A549 (cell line): ENCODE data around the gene SPPL3. TPM values are rescaled to one million over a fixed set of nuclear protein-coding genes. Genes with fewer than 3 reads are reported as not detected.
A peak's percentile ranks its signal among the peaks of the same experiment; 100 is the strongest.

ENCODE experiments used
- ATAC-seq, 2 experiments: fragments of 200-7000 bp in 1 of 2; fragments of >200 bp in 1 of 2; cut with Nextera tagmentation in 1 of 2; cut with Tn5 transposase in 1 of 2; 3 replicates each; pipeline versions ENCODE4 v1.8.0 to v1.9.1; 2018 to 2020; ENCODE audit warnings: mild to moderate bottlenecking in 1 of 2, moderate library complexity in 1 of 2
- CTCF ChIA-PET: fragments of 300-600 bp; sonication (Branson Sonifier 250); formaldehyde crosslinking; extraction: SDS; loops from one replicate; lab custom pipeline; 2021; ENCODE audit warnings: antibody characterized with exemption, inconsistent platforms; lab: Yijun Ruan, JAX
- POLR2A ChIA-PET: fragments of 350-600 bp; formaldehyde crosslinking; extraction: SDS; loops from one replicate; lab custom pipeline; 2021; ENCODE audit warnings: antibody characterized with exemption, inconsistent platforms; lab: Yijun Ruan, JAX
- DNase-seq, 2 experiments: peaks; one replicate each; pipeline versions ENCODE4 v3.0.0 to v3.0.0-alpha.2; 2011 to 2016; ENCODE audit warnings: low read depth in 1 of 2, low spot score in 1 of 2
- FAIRE-seq: peaks from 2 replicates; lab custom pipeline; 2011; peaks lifted over from hg19 to GRCh38; lab: Jason Lieb, UNC
- H3K27ac ChIP-seq, 2 experiments: fragments of >200 bp; sonication (Bioruptor Twin); formaldehyde crosslinking; 3 replicates each; pipeline ENCODE4 v1.5.1; 2016 to 2017
- H3K4me1 ChIP-seq: fragments of >200 bp; sonication (Bioruptor Twin); formaldehyde crosslinking; 3 replicates; pipeline ENCODE4 v1.6.1; 2016
- H3K4me2 ChIP-seq: fragments of >200 bp; sonication (Bioruptor Twin); formaldehyde crosslinking; 3 replicates; pipeline ENCODE4 v1.6.1; 2016
- H3K4me3 ChIP-seq: fragments of >200 bp; sonication (Bioruptor Twin); formaldehyde crosslinking; 3 replicates; pipeline ENCODE4 v1.5.1; 2016
- H3K9me3 ChIP-seq: fragments of >200 bp; sonication (Bioruptor Twin); formaldehyde crosslinking; 3 replicates; pipeline ENCODE4 v1.6.1; 2016
- BCL3 ChIP-seq: fragments of >200 bp; sonication (Bioruptor Twin); formaldehyde crosslinking; IDR thresholded peaks from 3 replicates; pipeline ENCODE4 v1.6.1; 2016
- CBX2 ChIP-seq: fragments of 200-600 bp; sonication (generic); IDR thresholded peaks from 2 replicates; pipeline ENCODE4 v1.6.1; 2016; ENCODE audit warnings: low read depth, mild to moderate bottlenecking, borderline replicate concordance
- CTCF ChIP-seq: fragments of >200 bp; sonication (Bioruptor Twin); formaldehyde crosslinking; IDR thresholded peaks from 3 replicates; pipeline ENCODE4 v1.5.1; 2016
- ELK1 ChIP-seq: fragments of 150-350 bp; IDR thresholded peaks from 2 replicates; pipeline ENCODE4 v1.6.1; 2014; ENCODE audit warnings: low read depth, mild to moderate bottlenecking, low read length
- EP300 ChIP-seq, 2 experiments: fragments of >200 bp; sonication (Bioruptor Twin); formaldehyde crosslinking; IDR thresholded peaks; 2 replicates in 1 of 2; 3 replicates in 1 of 2; pipeline ENCODE4 v1.6.1; 2016 to 2017
- GATA3 ChIP-seq: IDR thresholded peaks from 2 replicates; pipeline ENCODE4 v1.6.1; 2012; ENCODE audit warnings: borderline replicate concordance
- HES2 ChIP-seq: fragments of >200 bp; sonication (Bioruptor Twin); formaldehyde crosslinking; IDR thresholded peaks from 2 replicates; pipeline ENCODE4 v1.6.1; 2016
- HMGXB4 ChIP-seq: fragments of 250-450 bp; sonication (Bioruptor Pico); IDR thresholded peaks from 2 replicates; pipeline ENCODE4 v1.5.0; 2021; ENCODE audit warnings: mild to moderate bottlenecking, moderate library complexity, borderline replicate concordance
- KDM5A ChIP-seq: fragments of 200-600 bp; sonication (generic); IDR thresholded peaks from 2 replicates; pipeline ENCODE4 v1.6.1; 2016; ENCODE audit warnings: antibody characterized with exemption, mild to moderate bottlenecking
- NFE2L2 ChIP-seq: fragments of 150-350 bp; conservative IDR thresholded peaks from 2 replicates; pipeline ENCODE4 v1.6.1; 2014; ENCODE audit warnings: low read length
- NPAS2 ChIP-seq: fragments of 250-450 bp; sonication (Bioruptor Pico); IDR thresholded peaks from 2 replicates; pipeline ENCODE4 v1.8.0; 2022; ENCODE audit warnings: mild to moderate bottlenecking, moderate library complexity, borderline replicate concordance
- POLR2A ChIP-seq: IDR thresholded peaks from 2 replicates; pipeline ENCODE4 v1.6.1; 2012; ENCODE audit warnings: mild to moderate bottlenecking, low read length
- RARB ChIP-seq: fragments of 250-450 bp; sonication (Bioruptor Pico); IDR thresholded peaks from 2 replicates; pipeline ENCODE4 v1.8.0; 2021; ENCODE audit warnings: mild to moderate bottlenecking, moderate library complexity
- SMC3 ChIP-seq: fragments of >200 bp; sonication (Bioruptor Twin); formaldehyde crosslinking; IDR thresholded peaks from 3 replicates; pipeline ENCODE4 v1.6.1; 2018; ENCODE audit warnings: inconsistent platforms
- SREBF2 ChIP-seq: fragments of 450-650 bp; IDR thresholded peaks from 2 replicates; pipeline ENCODE4 v1.6.1; 2014; ENCODE audit warnings: mild to moderate bottlenecking, moderate library complexity
- TP53 ChIP-seq: fragments of 250-450 bp; sonication (Bioruptor Pico); IDR thresholded peaks from 2 replicates; pipeline ENCODE4 v1.5.0; 2021; ENCODE audit warnings: mild to moderate bottlenecking, moderate library complexity
- whole genome bisulfite sequencing: methylation state at CpG from one replicate; pipeline ENCODE4 v1.1.6; 2017; ENCODE audit errors: missing lambda C conversion rate; 5-methylcytosine and 5-hydroxymethylcytosine counted together
- polyA plus RNA-seq, 4 experiments: library from polyadenylated mRNA; depleted of rRNA in 3 of 4; stranded (reverse); fragments of >200 nt; fragmentation: RNase III in 1 of 4; extraction: RNeasy Plus Mini Kit Qiagen cat#74134 plus additional on column Dnase treatment in 1 of 4; gene quantifications; 2 replicates in 3 of 4; 3 replicates in 1 of 4; pipeline ENCODE4 v1.2.3, GENCODE V29; 2011 to 2017

Gene SPPL3
- polyA plus RNA-seq, 2 of the 4 experiments (the other 2 are of a cell fraction), result 25.0 to 26.6 TPM

GRCh38 chr12:120725659-120726509, 178.3 kb downstream of the SPPL3 start, which contains the start of gene ACADS (continued):
- TF ChIP-seq ELK1 (no peak), SMC3 (0 out of 3 replicates have a peak, but pooled peaks have one; percentile 8), EP300 (IDR thresholded peaks at IDR 0.05) (no peak)

- TF ChIP-seq TP53 (CRISPR knock-in tag), result no peak
- TF ChIP-seq CBX2, result no peak
- no peak for TF ChIP-seq POLR2A
- Histone ChIP-seq H3K4me2 (peak overlapping the region; percentile 79), H3K9me3 (no peaks in the 10 kb centered on the region), H3K4me3 (peak overlapping the region; percentile 61), H3K27ac (peak overlapping the region in 1 of 2 experiments; percentile 89; a peak in 3 of 6 replicates), H3K4me1 (peaks cover 12% of the 10 kb centered on the region)
- DNase-seq, result peak in 1 of 2 experiments; percentile 18
- 50% methylated on average over 14 of the region's 14 CpGs for WGBS
- no peak for FAIRE-seq
- peak; percentile 5 to 7; a peak in 3 of 6 replicates for ATAC-seq
- ChIA-PET CTCF (interaction anchor here (0.8 to 1.0 kb wide), 4 partner anchors 11 to 284 kb away, joined by 3 read pairs; partner anchors contain the start of gene POP5), POLR2A (interaction anchor here (0.7 kb wide), 1 partner anchor 11 kb away, joined by 3 read pairs; no protein-coding TSS in a partner anchor)
These were observed 179.0 kb downstream of the SPPL3 start for GRCh38 chr12:120725151-120725658.

GRCh38 chr12:120724720-120725119, 179.4 kb downstream of the SPPL3 start:
- Histone ChIP-seq H3K4me3 (no peak overlapping the region), H3K27ac (no peak overlapping the region), H3K4me1 (peaks cover 17% of the 10 kb centered on the region), H3K4me2 (peak overlapping the region; percentile 79; the same call in 2 of the 3 replicates), H3K9me3 (no peaks in the 10 kb centered on the region)
- WGBS, result 62% methylated on average over 5 of the region's 5 CpGs
- no peak for ATAC-seq
- no peak for FAIRE-seq
- ChIA-PET CTCF (interaction anchor here (0.8 to 0.9 kb wide), 3 partner anchors 10 to 285 kb away, joined by 3 read pairs; partner anchors contain the start of gene POP5), POLR2A (no interaction called here)
- no peak for DNase-seq
- TF ChIP-seq KDM5A (no peak), EP300 (IDR thresholded peaks at IDR 0.05) (no peak), GATA3 (no peak), RARB (CRISPR knock-in tag) (no peak), HMGXB4 (CRISPR knock-in tag) (no peak), NPAS2 (CRISPR knock-in tag) (no peak), CTCF (no peak), SREBF2 (no peak), BCL3 (no peak), NFE2L2 (no peak), HES2 (no peak)
- TF ChIP-seq, all 56 proteins: peak for 0
